Posterior vena cava (tissue), 2 donors: ENCODE results near the gene ILF2. TPM values are rescaled to one million over a fixed set of nuclear protein-coding genes. Genes with fewer than 3 reads are reported as not detected.
"Not testable (repeated sequence)": the region's sequence is repeated elsewhere in the genome, so short reads cannot be mapped to it uniquely, and the experiment has no call there.

Experiments used
- DNase-seq: peaks from one replicate; pipeline ENCODE4 v3.0.0-alpha.2; 2020; ENCODE audit warnings: low spot score
- intact Hi-C, 2 donors: fragments of 100-400 bp; cut with DNase I; formaldehyde crosslinking; loops; one replicate each; pipeline versions ENCODE4 v1.14.1 to v1.14.2; 2022 to 2023
- long read RNA-seq, 2 donors: library from polyadenylated mRNA; unstranded; transcript quantifications; one replicate each; pipeline ENCODE4 v2.0.0, GENCODE V29; 2020 to 2021
- total RNA-seq, 2 donors: library from RNA; stranded (reverse); fragmentation: NEBNext Ultra II Directional; extraction: Animal tissue kit (Norgen Biotek cat#: 25700); gene quantifications; one replicate each; pipeline ENCODE4 v1.2.1, GENCODE V29; 2021
- donor health status: DM: yes; HTN: yes; CAD: no.
- donor health status: DM: yes; HTN: yes; CAD: no.

Gene ILF2
- 10 to 100 TPM; 66.9 to 82.3 TPM for total RNA-seq
- long read RNA-seq, donor 1, transcript ILF2-201 (14 exons, 1,659 nt) = major isoform, 19 of 25 reads
- long read RNA-seq, donor 1, partial matches to known transcripts = 2 of 25 reads
- long read RNA-seq, donor 1, other reads (novel, unspliced or antisense) = 4 of 25 reads
- long read RNA-seq, donor 2, transcript ILF2-201 (14 exons, 1,659 nt) = major isoform, 191 of 219 reads
- long read RNA-seq, donor 2, partial matches to known transcripts = 14 of 219 reads
- long read RNA-seq, donor 2, other reads (novel, unspliced or antisense) = 13 of 219 reads

DNA sequence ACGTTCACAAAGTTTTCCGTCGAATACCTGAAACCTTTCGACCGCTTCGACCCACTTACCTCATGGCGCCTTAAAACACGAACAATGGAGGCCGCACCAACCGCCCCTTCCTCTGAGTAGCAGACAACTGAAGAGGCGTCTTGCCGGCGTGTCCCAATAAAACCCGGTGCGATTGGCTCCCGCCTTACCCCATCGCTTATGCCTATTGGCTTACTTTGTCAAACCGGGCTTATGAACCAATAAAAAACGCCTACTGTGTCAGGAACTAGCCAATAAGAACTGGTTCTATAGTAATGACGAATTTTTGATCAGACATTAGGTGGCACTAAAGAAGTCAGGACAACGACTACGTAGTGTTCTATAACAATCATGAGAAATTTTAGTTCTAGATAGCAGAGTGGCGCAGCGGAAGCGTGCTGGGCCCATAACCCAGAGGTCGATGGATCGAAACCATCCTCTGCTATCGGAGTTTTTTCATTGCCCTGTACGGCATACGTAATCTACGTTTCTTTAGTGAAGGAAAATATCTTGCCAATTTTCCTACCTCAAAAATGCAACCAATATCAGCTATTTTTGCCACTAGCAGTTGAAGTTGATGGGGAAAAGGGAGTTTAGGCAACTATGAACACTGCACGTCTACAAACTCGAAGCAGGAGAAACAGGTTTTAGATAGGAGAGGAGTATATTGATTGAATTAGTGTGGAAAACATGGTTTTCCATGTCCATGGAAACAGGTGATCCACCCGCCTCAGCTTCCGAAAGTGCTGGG lies at the start of gene ILF2:
Gene ILF2 (minus strand): TSS at position 135 of the 769 bp plus-strand sequence. CDS start 71 bp downstream, at position 64.
- peak; percentile 99 for DNase-seq

DNA sequence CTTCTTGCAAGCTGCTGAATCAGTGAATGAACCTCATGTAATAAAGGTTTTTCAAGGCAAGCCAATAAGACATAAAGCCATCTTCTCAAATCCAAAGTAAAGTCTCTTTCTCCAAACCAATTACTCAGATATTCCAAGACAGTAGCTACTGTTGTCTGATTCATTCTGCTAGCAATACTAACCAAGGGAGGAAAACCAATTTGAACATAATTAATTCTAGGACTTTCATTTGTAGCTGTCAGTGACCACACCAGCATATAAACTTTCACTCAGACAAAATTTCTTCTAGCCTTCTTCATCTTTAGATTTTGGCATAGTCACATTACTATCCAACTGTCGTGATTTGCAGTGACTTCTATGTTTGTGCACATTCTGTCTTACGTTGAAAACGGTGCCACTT lies 46.5 kb upstream of the ILF2 start:
- intact Hi-C loops = no loop called here
- DNase-seq = no peak

More for the DNA sequence above, at the start of gene ILF2:
- intact Hi-C loops = no loop called here

DNA sequence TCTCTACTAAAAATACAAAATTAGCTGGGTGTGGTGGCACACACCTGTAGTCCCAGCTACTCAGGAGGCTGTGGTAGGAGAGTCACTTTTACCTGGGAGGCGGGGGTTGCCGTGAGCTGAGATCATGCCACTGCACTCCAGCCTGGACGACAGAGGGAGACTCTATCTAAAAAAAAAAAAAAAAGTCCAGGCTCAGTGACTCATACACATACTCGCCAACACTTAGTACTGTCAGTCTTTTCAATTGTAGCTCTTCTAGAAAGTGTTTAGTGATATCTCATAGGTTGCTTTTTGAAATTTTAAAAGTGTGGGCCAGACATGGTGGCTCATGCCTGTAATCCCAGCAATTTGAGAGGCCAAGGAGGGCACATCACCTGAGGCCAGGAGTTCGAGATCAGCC lies 45.4 kb upstream of the ILF2 start:
- intact Hi-C loops, DNase-seq: not testable (repeated sequence)

GRCh38 chr1:153711026-153711425 lies 40.2 kb upstream of the ILF2 start:
- DNase-seq = no peak
- intact Hi-C loops = no loop called here

GRCh38 chr1:153705484-153705883 lies 34.7 kb upstream of the ILF2 start:
- intact Hi-C loops = no loop called here
- no peak for DNase-seq

GRCh38 chr1:153699768-153700167 lies 29.0 kb upstream of the ILF2 start:
- intact Hi-C loops = no loop called here
- DNase-seq = no peak

GRCh38 chr1:153698923-153699714 lies 28.3 kb upstream of the ILF2 start:
- no peak for DNase-seq
- intact Hi-C loops = no loop called here

- intact Hi-C loops = no loop called here
- DNase-seq = peak; percentile 95
Observed at GRCh38 chr1:153698020-153698922, 27.5 kb upstream of the ILF2 start.

DNA sequence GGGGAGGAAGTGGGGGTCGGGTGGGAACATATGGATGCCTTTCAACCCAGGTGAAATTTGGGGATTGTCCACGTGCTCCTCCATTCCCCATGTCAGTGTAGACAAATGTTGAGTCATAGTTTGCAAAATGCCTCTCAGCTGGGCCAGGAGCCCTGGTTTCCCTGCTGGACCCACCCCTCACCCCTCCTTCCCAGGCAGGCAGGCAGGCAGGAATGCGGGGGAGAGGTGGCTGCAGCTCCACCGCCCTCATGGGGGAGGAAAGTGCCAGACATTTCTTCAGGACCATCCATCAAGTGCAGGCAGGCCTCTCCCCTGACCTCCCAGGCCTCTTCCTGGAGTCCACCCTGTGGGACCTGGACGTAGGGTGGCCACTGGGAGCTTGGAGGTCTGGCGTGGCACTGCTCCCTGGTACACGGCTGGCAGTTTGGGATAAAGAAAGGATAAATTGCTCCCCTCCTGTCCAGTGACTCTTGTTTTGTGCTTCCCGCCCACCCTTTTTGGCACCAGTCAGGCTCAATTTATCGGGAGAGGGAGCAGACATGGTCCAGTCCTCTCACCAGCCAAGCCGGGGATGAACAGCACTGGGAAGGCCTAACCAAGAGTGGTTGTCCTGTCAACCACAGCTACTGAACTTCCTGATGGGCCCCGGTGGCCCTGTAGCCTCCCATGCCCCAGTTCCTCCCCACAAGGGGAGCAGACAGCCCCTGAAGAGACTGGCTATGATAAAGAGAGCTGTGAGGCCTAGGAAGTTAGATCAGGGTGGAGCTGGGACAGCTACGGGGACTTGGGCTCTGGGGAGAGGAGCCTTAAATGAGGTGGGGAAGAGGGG lies 26.6 kb upstream of the ILF2 start:
- intact Hi-C loops = no loop called here
- DNase-seq = peak; percentile 93

- intact Hi-C loops = no loop called here
- DNase-seq = no peak
Observed at GRCh38 chr1:153696741-153697140, 25.9 kb upstream of the ILF2 start.

GRCh38 chr1:153693466-153693865 lies 22.7 kb upstream of the ILF2 start:
- intact Hi-C loops = no loop called here
- no peak for DNase-seq

DNA sequence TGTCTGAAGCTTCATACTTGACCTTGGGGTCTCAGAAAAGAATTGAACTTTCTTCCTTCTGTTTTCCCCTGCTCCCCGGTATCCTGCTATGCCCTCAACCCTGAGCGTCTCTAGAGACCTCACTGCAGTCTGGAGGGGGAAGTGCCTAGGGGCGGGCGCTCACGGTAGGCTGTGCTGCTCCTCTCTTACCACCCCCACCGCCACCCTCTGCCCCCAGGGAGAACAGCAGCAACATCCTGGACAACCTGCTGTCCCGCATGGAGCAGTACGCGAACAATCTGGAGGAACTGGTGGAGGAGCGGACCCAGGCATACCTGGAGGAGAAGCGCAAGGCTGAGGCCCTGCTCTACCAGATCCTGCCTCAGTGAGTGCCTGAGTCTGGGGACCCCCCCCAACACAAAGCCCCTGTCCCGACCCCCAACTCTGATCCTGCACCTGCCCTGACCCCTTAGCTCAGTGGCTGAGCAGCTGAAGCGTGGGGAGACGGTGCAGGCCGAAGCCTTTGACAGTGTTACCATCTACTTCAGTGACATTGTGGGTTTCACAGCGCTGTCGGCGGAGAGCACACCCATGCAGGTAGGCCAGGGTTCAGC lies 18.0 kb upstream of the ILF2 start:
- DNase-seq = no peak
- intact Hi-C loops = loop anchor here in 1 of 2 donors (10.0 kb wide), 1 partner anchor 296 kb away; the partner anchor contains the start of gene RAB13

GRCh38 chr1:153688276-153688675 lies 17.5 kb upstream of the ILF2 start:
- no peak for DNase-seq
- intact Hi-C loops = loop anchor here in 1 of 2 donors (10.0 kb wide), 1 partner anchor 297 kb away; the partner anchor contains the start of gene RAB13

GRCh38 chr1:153687346-153688125 lies 16.7 kb upstream of the ILF2 start:
- no peak for DNase-seq
- intact Hi-C loops = loop anchor here in 1 of 2 donors (10.0 kb wide), 1 partner anchor 297 kb away; the partner anchor contains the start of gene RAB13

DNA sequence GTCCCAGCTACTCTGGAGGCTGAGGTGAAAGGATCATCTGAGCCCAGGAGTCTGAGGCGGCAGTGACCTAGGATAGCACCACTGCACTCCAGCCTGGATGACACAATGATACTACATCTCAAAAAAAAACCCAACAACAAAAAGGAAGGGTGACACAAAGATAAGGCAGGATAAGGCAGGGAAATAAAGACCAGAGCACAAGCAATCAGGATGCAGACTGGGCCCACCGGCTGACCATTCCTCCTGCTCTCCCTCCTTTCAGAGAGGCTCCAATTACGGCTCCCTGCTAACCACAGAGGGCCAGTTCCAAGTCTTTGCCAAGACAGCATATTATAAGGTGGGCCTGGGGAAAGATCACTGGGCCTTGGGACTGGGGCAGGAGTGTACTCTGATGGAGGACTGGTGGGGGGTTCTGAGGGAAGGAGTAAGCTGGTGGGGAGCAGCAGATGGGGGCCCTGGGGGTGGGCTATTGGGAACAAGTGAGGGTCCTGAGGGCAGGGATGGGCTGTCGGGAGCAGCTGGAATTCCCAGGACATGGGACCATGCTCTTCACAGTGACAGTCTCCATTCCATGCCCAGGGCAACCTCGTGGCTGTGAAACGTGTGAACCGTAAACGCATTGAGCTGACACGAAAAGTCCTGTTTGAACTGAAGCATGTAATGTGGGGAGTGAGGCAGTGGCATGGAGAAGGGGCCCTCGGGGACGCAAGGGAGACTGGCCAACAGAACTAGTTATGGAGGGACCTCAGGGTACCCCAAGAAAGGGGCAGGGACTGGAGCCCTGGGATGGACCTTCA lies 14.9 kb upstream of the ILF2 start:
- DNase-seq = peak; percentile 67
- intact Hi-C loops = loop anchor here in 1 of 2 donors (10.0 kb wide), 1 partner anchor 299 kb away; the partner anchor contains the start of gene RAB13

DNA sequence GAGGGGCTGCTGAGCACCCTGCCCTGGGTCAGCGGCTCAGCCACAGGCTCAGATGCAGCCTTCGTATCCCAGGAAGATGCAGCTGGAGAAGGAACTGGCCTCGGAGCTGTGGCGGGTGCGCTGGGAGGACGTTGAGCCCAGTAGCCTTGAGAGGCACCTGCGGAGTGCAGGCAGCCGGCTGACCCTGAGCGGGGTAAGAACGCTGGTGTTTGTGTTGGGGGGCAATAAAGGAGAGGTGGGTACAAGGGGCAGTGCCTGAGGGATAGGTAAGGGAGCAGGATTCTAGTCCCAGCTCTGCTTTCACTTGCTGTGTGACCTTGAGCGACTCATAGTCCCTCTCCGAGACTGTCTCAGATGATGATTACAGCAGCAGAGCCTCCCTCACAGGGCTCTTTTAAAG lies 14.1 kb upstream of the ILF2 start:
- DNase-seq = peak; percentile 54
- intact Hi-C loops = loop anchor here (5.0 to 10.0 kb wide), 2 partner anchors 297 to 300 kb away; partner anchors contain the start of gene RAB13 (in 1 of the 2)
